MM.1S (cell line): ENCODE measurements around the gene SEMA3C.
A peak's percentile ranks its signal among the peaks of the same experiment; 100 is the strongest.

Source experiments
- DNase-seq: peaks from one replicate; pipeline ENCODE4 v3.0.0-alpha.2; 2015
- H2AFZ ChIP-seq: fragments of 300-600 bp; sonication (generic); 2 replicates; pipeline ENCODE4 v1.6.0; 2016; ENCODE audit warnings: antibody characterized with exemption, low read length
- H3F3A ChIP-seq: fragments of 300-600 bp; sonication (generic); 2 replicates; pipeline ENCODE4 v1.6.1; 2016; ENCODE audit warnings: mild to moderate bottlenecking, antibody characterized with exemption, low read length, moderate library complexity, mixed read lengths; ENCODE audit not compliant: insufficient read depth
- H3K27ac ChIP-seq: fragments of 300-600 bp; sonication (generic); 2 replicates; pipeline ENCODE4 v1.5.1; 2016; ENCODE audit warnings: mild to moderate bottlenecking, low read length
- H3K27me3 ChIP-seq: fragments of 300-600 bp; sonication (generic); replicated peaks from 2 replicates; pipeline ENCODE4 v1.6.0; 2016; ENCODE audit warnings: low read length; ENCODE audit not compliant: insufficient read depth
- H3K36me3 ChIP-seq: fragments of 300-600 bp; sonication (generic); replicated peaks from 2 replicates; pipeline ENCODE4 v1.6.1; 2016; ENCODE audit warnings: mild to moderate bottlenecking, low read length, mixed read lengths; ENCODE audit not compliant: insufficient read depth
- H3K4me1 ChIP-seq: fragments of 300-600 bp; sonication (generic); 2 replicates; pipeline ENCODE4 v1.6.1; 2016; ENCODE audit warnings: low read length, mixed read lengths
- H3K4me2 ChIP-seq: fragments of 300-600 bp; sonication (generic); 2 replicates; pipeline ENCODE4 v1.6.0; 2016; ENCODE audit warnings: low read depth, low read length
- H3K4me3 ChIP-seq: fragments of 300-600 bp; sonication (generic); 2 replicates; pipeline ENCODE4 v1.5.1; 2016; ENCODE audit warnings: low read length, mixed read lengths
- H3K79me2 ChIP-seq: fragments of 300-600 bp; sonication (generic); 2 replicates; pipeline ENCODE4 v1.6.1; 2016; ENCODE audit warnings: mixed run types, low read length, mixed read lengths
- H3K9ac ChIP-seq: fragments of 300-600 bp; sonication (generic); 2 replicates; pipeline ENCODE4 v1.6.1; 2016; ENCODE audit warnings: low read length, mixed read lengths
- H3K9me2 ChIP-seq: fragments of 300-600 bp; sonication (generic); replicated peaks from 2 replicates; pipeline ENCODE4 v1.6.1; 2016; ENCODE audit warnings: mild to moderate bottlenecking, low read length, mixed read lengths; ENCODE audit not compliant: insufficient read depth
- H3K9me3 ChIP-seq: fragments of 300-600 bp; sonication (generic); replicated peaks from 2 replicates; pipeline ENCODE4 v1.6.1; 2016; ENCODE audit warnings: mild to moderate bottlenecking, low read length, mixed read lengths; ENCODE audit not compliant: insufficient read depth
- H4K20me1 ChIP-seq: fragments of 300-600 bp; sonication (generic); 2 replicates; pipeline ENCODE4 v1.6.1; 2016; ENCODE audit warnings: mild to moderate bottlenecking, low read length, moderate library complexity, mixed read lengths; ENCODE audit not compliant: insufficient read depth
- EZH2 ChIP-seq: fragments of 300-600 bp; sonication (generic); optimal IDR thresholded peaks from 2 replicates; pipeline ENCODE3; 2017; ENCODE audit warnings: low read depth, mild to moderate bottlenecking, antibody characterized with exemption, low read length, mixed read lengths
- EZH2phosphoT487 ChIP-seq: fragments of 300-600 bp; sonication (generic); IDR thresholded peaks from 2 replicates; pipeline ENCODE4 v1.6.1; 2018; ENCODE audit warnings: antibody characterized with exemption, low read length
- TF ChIP-seq, protein P1 (sequence below): fragments of 300-600 bp; sonication (generic); IDR thresholded peaks from 2 replicates; pipeline ENCODE4 v1.5.1; 2016; ENCODE audit warnings: antibody characterized with exemption, low read length, mixed read lengths

Gene SEMA3C

DNA sequence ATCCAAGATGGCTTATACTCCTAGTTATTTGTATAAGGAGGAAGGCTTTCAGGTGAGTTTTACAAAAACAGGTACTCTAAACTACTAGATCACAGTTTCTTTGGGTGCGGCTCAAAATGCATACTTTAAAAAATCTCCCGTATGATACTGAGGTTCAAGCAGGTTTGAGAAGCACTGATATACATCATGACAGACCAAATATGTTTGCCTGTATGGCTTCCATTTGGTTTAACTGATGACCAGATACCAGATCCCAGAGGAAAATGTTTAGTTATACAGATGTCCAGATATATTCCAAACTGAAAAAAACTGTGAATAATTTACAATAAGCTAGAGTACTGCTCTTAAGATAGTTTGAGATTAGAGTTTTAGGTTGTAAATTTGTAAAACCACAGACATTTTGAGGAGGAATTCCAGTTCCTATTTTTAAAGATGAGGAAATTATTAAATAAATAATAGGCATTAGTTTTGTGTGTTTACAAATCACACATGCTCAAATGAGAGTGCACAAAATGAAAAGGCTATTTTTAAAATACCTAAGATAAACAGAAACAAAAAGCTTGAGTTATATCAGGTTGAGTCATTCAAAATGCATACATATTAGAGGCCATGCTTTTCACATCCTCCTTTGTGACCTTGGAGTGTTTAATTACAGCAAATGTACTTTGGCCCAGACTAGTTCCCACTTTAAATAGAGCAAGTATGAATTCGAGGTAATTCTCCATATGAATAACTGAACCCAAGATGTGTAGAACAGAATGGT, 60.5 kb downstream of the SEMA3C start:
- no peaks in the 10 kb centered on the region for H3F3A ChIP-seq
- no peaks in the 10 kb centered on the region for H3K36me3 ChIP-seq
- H4K20me1 ChIP-seq: no peaks in the 10 kb centered on the region
- H3K4me2 ChIP-seq: peak overlapping the region; percentile 25; the same call in 1 of the 2 replicates
- no peak overlapping the region for H3K9ac ChIP-seq
- H3K9me2 ChIP-seq: no peaks in the 10 kb centered on the region
- no peaks in the 10 kb centered on the region for H3K79me2 ChIP-seq
- no peaks in the 10 kb centered on the region for H3K9me3 ChIP-seq
- H3K4me3 ChIP-seq: no peak overlapping the region
- H3K27me3 ChIP-seq: no peaks in the 10 kb centered on the region
- TF ChIP-seq EZH2phosphoT487 (no peak), EZH2 (no peak)
- TF ChIP-seq, protein P1, sequence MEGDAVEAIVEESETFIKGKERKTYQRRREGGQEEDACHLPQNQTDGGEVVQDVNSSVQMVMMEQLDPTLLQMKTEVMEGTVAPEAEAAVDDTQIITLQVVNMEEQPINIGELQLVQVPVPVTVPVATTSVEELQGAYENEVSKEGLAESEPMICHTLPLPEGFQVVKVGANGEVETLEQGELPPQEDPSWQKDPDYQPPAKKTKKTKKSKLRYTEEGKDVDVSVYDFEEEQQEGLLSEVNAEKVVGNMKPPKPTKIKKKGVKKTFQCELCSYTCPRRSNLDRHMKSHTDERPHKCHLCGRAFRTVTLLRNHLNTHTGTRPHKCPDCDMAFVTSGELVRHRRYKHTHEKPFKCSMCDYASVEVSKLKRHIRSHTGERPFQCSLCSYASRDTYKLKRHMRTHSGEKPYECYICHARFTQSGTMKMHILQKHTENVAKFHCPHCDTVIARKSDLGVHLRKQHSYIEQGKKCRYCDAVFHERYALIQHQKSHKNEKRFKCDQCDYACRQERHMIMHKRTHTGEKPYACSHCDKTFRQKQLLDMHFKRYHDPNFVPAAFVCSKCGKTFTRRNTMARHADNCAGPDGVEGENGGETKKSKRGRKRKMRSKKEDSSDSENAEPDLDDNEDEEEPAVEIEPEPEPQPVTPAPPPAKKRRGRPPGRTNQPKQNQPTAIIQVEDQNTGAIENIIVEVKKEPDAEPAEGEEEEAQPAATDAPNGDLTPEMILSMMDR: no peak
- peaks cover 9% of the 10 kb centered on the region for H3K4me1 ChIP-seq
- H3K27ac ChIP-seq: no peak overlapping the region
- H2AFZ ChIP-seq: peak overlapping the region; percentile 33; the same call in 1 of the 2 replicates
- no peak for DNase-seq

- Histone ChIP-seq H3K9ac (no peak overlapping the region), H3K36me3 (no peaks in the 10 kb centered on the region), H3K9me2 (no peaks in the 10 kb centered on the region), H3F3A (no peaks in the 10 kb centered on the region), H2AFZ (no peak overlapping the region), H3K27ac (no peak overlapping the region), H3K9me3 (no peaks in the 10 kb centered on the region), H3K4me3 (no peak overlapping the region), H3K27me3 (no peaks in the 10 kb centered on the region), H4K20me1 (no peaks in the 10 kb centered on the region), H3K79me2 (no peaks in the 10 kb centered on the region), H3K4me2 (no peak overlapping the region), H3K4me1 (peaks cover 9% of the 10 kb centered on the region)
- no peak for TF ChIP-seq EZH2
- DNase-seq: no peak
These were observed 62.1 kb downstream of the SEMA3C start for GRCh38 chr7:80856769-80857168.

- Histone ChIP-seq H3K79me2 (no peaks in the 10 kb centered on the region), H2AFZ (no peak overlapping the region), H3K9me2 (no peaks in the 10 kb centered on the region), H3K4me3 (no peak overlapping the region), H3F3A (no peaks in the 10 kb centered on the region; the same call in 1 of the 2 replicates), H4K20me1 (no peaks in the 10 kb centered on the region), H3K9me3 (no peaks in the 10 kb centered on the region), H3K4me2 (no peak overlapping the region), H3K27ac (no peak overlapping the region), H3K36me3 (no peaks in the 10 kb centered on the region), H3K9ac (no peak overlapping the region), H3K4me1 (no peaks in the 10 kb centered on the region), H3K27me3 (no peaks in the 10 kb centered on the region)
- no peak for DNase-seq
- TF ChIP-seq EZH2 (no peak), EZH2phosphoT487 (no peak)
- TF ChIP-seq, protein P1: no peak
These were observed 66.9 kb downstream of the SEMA3C start for GRCh38 chr7:80851896-80852476.

- Histone ChIP-seq H3K9me3 (no peaks in the 10 kb centered on the region), H3F3A (no peaks in the 10 kb centered on the region; the same call in 1 of the 2 replicates), H3K27me3 (no peaks in the 10 kb centered on the region), H3K4me2 (no peak overlapping the region), H3K9me2 (no peaks in the 10 kb centered on the region), H3K4me1 (no peaks in the 10 kb centered on the region), H3K36me3 (no peaks in the 10 kb centered on the region), H3K9ac (no peak overlapping the region), H3K27ac (no peak overlapping the region), H3K79me2 (no peaks in the 10 kb centered on the region), H4K20me1 (no peaks in the 10 kb centered on the region), H3K4me3 (no peak overlapping the region), H2AFZ (no peak overlapping the region)
- TF ChIP-seq EZH2phosphoT487: no peak
- no peak for TF ChIP-seq EZH2
- TF ChIP-seq, protein P1: no peak
- no peak for DNase-seq
These were observed 70.0 kb downstream of the SEMA3C start for GRCh38 chr7:80848841-80849240.
